HL-60 (cell line): ENCODE data around the gene PIM2.

Experiments
- CTCF ChIP-seq: IDR thresholded peaks from one replicate; pipeline ENCODE4 v1.5.1; 2011; ENCODE audit warnings: low read length, control low read depth, inconsistent platforms; ENCODE audit not compliant: insufficient read depth
- GABPA ChIP-seq: IDR thresholded peaks from 2 replicates; pipeline ENCODE4 v1.6.1; 2012; ENCODE audit warnings: low read depth
- POLR2AphosphoS5 ChIP-seq: IDR thresholded peaks from 2 replicates; pipeline ENCODE4 v1.6.1; 2012; ENCODE audit warnings: low read depth
- SPI1 ChIP-seq: IDR thresholded peaks from 2 replicates; pipeline ENCODE4 v1.6.1; 2012; ENCODE audit warnings: low read depth, mild to moderate bottlenecking, borderline replicate concordance
- TF ChIP-seq, protein P1 (sequence below): IDR thresholded peaks from 2 replicates; pipeline ENCODE4 v1.6.1; 2012; ENCODE audit warnings: low read depth; ENCODE audit not compliant: insufficient replicate concordance

- no peak for TF ChIP-seq CTCF
- no peak for TF ChIP-seq POLR2AphosphoS5
- TF ChIP-seq, protein P1, sequence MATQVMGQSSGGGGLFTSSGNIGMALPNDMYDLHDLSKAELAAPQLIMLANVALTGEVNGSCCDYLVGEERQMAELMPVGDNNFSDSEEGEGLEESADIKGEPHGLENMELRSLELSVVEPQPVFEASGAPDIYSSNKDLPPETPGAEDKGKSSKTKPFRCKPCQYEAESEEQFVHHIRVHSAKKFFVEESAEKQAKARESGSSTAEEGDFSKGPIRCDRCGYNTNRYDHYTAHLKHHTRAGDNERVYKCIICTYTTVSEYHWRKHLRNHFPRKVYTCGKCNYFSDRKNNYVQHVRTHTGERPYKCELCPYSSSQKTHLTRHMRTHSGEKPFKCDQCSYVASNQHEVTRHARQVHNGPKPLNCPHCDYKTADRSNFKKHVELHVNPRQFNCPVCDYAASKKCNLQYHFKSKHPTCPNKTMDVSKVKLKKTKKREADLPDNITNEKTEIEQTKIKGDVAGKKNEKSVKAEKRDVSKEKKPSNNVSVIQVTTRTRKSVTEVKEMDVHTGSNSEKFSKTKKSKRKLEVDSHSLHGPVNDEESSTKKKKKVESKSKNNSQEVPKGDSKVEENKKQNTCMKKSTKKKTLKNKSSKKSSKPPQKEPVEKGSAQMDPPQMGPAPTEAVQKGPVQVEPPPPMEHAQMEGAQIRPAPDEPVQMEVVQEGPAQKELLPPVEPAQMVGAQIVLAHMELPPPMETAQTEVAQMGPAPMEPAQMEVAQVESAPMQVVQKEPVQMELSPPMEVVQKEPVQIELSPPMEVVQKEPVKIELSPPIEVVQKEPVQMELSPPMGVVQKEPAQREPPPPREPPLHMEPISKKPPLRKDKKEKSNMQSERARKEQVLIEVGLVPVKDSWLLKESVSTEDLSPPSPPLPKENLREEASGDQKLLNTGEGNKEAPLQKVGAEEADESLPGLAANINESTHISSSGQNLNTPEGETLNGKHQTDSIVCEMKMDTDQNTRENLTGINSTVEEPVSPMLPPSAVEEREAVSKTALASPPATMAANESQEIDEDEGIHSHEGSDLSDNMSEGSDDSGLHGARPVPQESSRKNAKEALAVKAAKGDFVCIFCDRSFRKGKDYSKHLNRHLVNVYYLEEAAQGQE = no peak
- TF ChIP-seq GABPA = no peak
- TF ChIP-seq SPI1 = no peak
These were observed 16.5 kb upstream of the PIM2 start for GRCh38 chrX:48935301-48935670.
